Gastroesophageal sphincter (tissue), 4 donors: ENCODE results near the gene SPATA6. TPM values are rescaled to one million over a fixed set of nuclear protein-coding genes. Genes with fewer than 3 reads are reported as not detected.
"Not testable (repeated sequence)": the region's sequence is repeated elsewhere in the genome, so short reads cannot be mapped to it uniquely, and the experiment has no call there.

Experiments
- ATAC-seq: fragments of 150-250 bp; one replicate; pipeline ENCODE4 v1.9.1; 2016; ENCODE audit warnings: mild to moderate bottlenecking, moderate library complexity
- H3K27ac ChIP-seq, 4 donors: fragments of 200-600 bp; sonication (generic) in 3 of 4; 1 replicate in 3 of 4; 2 replicates in 1 of 4; pipeline ENCODE4 v1.5.1; 2016 to 2019
- H3K27me3 ChIP-seq: fragments of 200-600 bp; sonication (generic); one replicate; pipeline ENCODE4 v1.5.1; 2019
- H3K36me3 ChIP-seq, 2 donors: fragments of 200-600 bp; sonication (generic); one replicate each; pipeline ENCODE4 v1.5.1; 2019; ENCODE audit warnings: control low read depth in 1 of 2
- H3K4me1 ChIP-seq, 3 donors: fragments of 200-600 bp; sonication (generic); 1 replicate in 2 of 3; 2 replicates in 1 of 3; pipeline ENCODE4 v1.5.1; 2016 to 2019; ENCODE audit warnings: control low read depth in 2 of 3
- H3K4me3 ChIP-seq, 2 donors: fragments of 200-600 bp; sonication (generic); one replicate each; pipeline ENCODE4 v1.5.1; 2019; ENCODE audit warnings: mild to moderate bottlenecking in 1 of 2, moderate library complexity in 1 of 2
- H3K9me3 ChIP-seq, 3 donors: fragments of 200-600 bp; sonication (generic); one replicate each; pipeline ENCODE4 v1.5.1; 2017 to 2019; ENCODE audit warnings: control low read depth in 2 of 3
- EP300 ChIP-seq: sonication (generic); formaldehyde crosslinking; IDR thresholded peaks from one replicate; pipeline ENCODE4 v1.6.1; 2017; ENCODE audit warnings: antibody characterized with exemption, mild to moderate bottlenecking
- POLR2A ChIP-seq, 2 donors: fragments of 450-650 bp; IDR thresholded peaks; one replicate each; pipeline ENCODE4 v1.6.1; 2017; ENCODE audit warnings: antibody characterized with exemption in 2 of 2, mild to moderate bottlenecking in 2 of 2, moderate library complexity in 1 of 2
- POLR2AphosphoS5 ChIP-seq: sonication (generic); formaldehyde crosslinking; IDR thresholded peaks from one replicate; pipeline ENCODE4 v1.6.1; 2017; ENCODE audit warnings: antibody characterized with exemption
- WGBS, 2 donors: methylation state at CpG; one replicate each; pipeline ENCODE4 v1.1.5; 2018; ENCODE audit warnings: low coverage in 1 of 2; 5-methylcytosine and 5-hydroxymethylcytosine counted together
- total RNA-seq, 4 donors: library from RNA; depleted of rRNA; stranded (reverse); fragments of >200 nt; gene quantifications; one replicate each; pipeline ENCODE4 v1.1.0, GENCODE V29; 2016
- TF ChIP-seq, protein P1 (sequence below), 4 experiments: fragments of 200-600 bp in 2 of 4; fragments of 450-650 bp in 2 of 4; sonication (generic) in 1 of 4; IDR thresholded peaks; one replicate each; pipeline ENCODE4 v1.5.1; 2017 to 2019; ENCODE audit warnings: antibody characterized with exemption in 4 of 4, mild to moderate bottlenecking in 2 of 4, moderate library complexity in 2 of 4

The SPATA6 gene
- total RNA-seq, 4 donors from 2014 or later: 16.3 to 31.9 (median 16.4) TPM

DNA sequence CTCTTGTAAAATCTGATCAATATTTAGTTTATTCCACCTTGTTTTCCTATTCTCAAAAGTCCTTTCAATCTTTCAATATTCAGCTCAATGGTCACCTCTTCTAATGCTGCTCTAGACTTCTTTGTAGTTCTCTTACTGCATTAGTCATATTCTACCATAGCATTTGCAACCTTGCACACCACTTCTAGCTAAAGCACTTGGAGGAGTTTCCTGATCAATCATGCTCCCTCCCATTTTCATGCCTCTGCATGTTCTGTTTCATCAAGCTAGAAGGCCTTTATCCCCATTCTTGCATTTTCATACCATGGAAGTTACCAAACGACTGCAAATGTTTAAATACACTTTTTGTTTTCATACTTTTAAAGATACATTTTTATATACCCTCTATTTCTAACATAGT lies 177.3 kb downstream of the SPATA6 start:
- Histone ChIP-seq H3K27ac (no peak overlapping the region), H3K4me1 (no peaks in the 10 kb centered on the region), H3K36me3 (peaks cover 0 to 28% of the 10 kb centered on the region in 2 donors), H3K27me3 (no peaks in the 10 kb centered on the region), H3K4me3 (no peak overlapping the region), H3K9me3 (no peaks in the 10 kb centered on the region)
- 67% methylated on average over 1 of the region's 1 CpG; no CpG with 5 or more reads in 1 of the 2 donors for WGBS, 2 donors
- ATAC-seq: no peak
- TF ChIP-seq, protein P1, sequence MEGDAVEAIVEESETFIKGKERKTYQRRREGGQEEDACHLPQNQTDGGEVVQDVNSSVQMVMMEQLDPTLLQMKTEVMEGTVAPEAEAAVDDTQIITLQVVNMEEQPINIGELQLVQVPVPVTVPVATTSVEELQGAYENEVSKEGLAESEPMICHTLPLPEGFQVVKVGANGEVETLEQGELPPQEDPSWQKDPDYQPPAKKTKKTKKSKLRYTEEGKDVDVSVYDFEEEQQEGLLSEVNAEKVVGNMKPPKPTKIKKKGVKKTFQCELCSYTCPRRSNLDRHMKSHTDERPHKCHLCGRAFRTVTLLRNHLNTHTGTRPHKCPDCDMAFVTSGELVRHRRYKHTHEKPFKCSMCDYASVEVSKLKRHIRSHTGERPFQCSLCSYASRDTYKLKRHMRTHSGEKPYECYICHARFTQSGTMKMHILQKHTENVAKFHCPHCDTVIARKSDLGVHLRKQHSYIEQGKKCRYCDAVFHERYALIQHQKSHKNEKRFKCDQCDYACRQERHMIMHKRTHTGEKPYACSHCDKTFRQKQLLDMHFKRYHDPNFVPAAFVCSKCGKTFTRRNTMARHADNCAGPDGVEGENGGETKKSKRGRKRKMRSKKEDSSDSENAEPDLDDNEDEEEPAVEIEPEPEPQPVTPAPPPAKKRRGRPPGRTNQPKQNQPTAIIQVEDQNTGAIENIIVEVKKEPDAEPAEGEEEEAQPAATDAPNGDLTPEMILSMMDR (IDR thresholded peaks at IDR 0.05): no peak
- TF ChIP-seq POLR2AphosphoS5 (no peak), POLR2A (IDR thresholded peaks at IDR 0.05) (no peak), EP300 (no peak)

DNA sequence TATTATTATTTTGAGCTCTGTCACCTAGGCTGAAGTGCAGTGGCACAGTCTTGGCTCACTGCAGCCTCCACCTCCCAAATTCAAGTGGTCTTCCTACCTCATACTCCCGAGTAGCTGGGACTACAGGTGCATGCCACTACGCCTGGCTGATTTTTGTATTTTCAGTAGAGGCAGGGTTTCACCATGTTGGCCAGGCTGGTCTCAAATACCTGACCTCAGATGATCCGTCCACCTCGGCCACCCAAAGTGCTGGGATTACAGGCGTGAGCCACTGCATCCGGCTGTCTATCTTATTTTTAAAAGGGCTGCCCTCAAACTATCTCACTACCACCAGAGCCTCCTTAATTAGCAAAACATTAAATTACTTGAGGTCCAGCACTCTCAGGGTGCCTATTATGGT lies 177.9 kb downstream of the SPATA6 start:
- not testable (repeated sequence) for ATAC-seq, H3K4me1 ChIP-seq, H3K27me3 ChIP-seq, H3K27ac ChIP-seq, H3K4me3 ChIP-seq, H3K9me3 ChIP-seq
- H3K36me3 ChIP-seq: peaks cover 0 to 28% of the 10 kb centered on the region in 2 donors
- WGBS, 2 donors: 73 to 97% methylated on average over 5 to 6 of the region's 6 CpGs

DNA sequence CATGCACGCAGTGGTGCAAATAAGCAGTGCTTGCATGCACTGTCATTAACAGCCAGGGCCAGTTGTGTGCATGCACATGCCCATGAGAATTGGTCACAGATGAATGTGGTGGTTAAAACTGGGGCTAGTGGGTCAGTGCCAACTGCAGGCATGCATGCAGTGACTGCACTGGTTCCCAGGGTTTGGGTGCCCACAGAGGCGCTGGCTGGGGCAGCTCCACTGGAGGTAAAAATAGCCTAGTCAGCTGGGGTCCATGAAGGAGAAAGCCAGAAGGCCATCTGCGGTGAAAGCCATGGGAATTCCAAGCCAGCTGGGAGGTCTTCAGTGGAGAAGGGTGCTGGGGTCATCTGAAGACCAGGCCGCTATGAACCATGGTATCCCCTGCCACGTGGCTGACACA lies 179.3 kb downstream of the SPATA6 start:
- TF ChIP-seq POLR2AphosphoS5 (no peak), EP300 (no peak), POLR2A (IDR thresholded peaks at IDR 0.05) (no peak)
- TF ChIP-seq, protein P1 (IDR thresholded peaks at IDR 0.05): no peak
- Histone ChIP-seq H3K4me3 (no peak overlapping the region), H3K36me3 (peaks cover 0 to 20% of the 10 kb centered on the region in 2 donors), H3K27ac (no peak overlapping the region), H3K9me3 (no peaks in the 10 kb centered on the region), H3K4me1 (no peaks in the 10 kb centered on the region), H3K27me3 (no peaks in the 10 kb centered on the region)
- no peak for ATAC-seq
- 74 to 98% methylated on average over 3 to 5 of the region's 5 CpGs for WGBS, 2 donors

DNA sequence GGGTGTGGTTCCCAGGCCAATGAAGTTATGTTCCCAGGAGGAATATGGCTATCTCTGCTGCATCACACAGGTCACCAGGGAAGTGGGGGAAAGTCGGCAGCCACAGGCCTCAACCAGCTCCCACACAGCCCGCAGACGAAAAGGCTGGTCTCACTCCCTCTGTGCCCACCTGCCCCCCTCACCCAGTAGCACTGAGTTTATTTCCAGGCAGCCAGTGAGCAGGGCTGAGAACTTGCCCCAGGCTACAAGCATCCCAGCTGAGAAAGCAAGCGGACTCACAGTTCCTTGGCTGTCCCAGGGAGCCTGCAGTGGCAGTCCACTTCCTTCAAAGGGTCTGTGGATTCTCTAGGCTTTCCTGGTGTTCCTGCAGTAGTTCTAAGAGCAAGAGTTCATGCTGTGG lies 180.6 kb downstream of the SPATA6 start:
- H3K4me3 ChIP-seq: no peak overlapping the region
- no peaks in the 10 kb centered on the region for H3K9me3 ChIP-seq
- peaks cover 0 to 20% of the 10 kb centered on the region in 2 donors for H3K36me3 ChIP-seq
- no peaks in the 10 kb centered on the region for H3K4me1 ChIP-seq
- WGBS, 2 donors: 81% methylated on average over 4 of the region's 4 CpGs; no CpG with 5 or more reads in 1 of the 2 donors
- no peak for ATAC-seq
- H3K27me3 ChIP-seq: no peaks in the 10 kb centered on the region
- TF ChIP-seq, protein P1 (IDR thresholded peaks at IDR 0.05): no peak
- TF ChIP-seq EP300: no peak
- no peak for TF ChIP-seq POLR2A (IDR thresholded peaks at IDR 0.05)
- no peak for TF ChIP-seq POLR2AphosphoS5
- H3K27ac ChIP-seq: no peak overlapping the region

DNA sequence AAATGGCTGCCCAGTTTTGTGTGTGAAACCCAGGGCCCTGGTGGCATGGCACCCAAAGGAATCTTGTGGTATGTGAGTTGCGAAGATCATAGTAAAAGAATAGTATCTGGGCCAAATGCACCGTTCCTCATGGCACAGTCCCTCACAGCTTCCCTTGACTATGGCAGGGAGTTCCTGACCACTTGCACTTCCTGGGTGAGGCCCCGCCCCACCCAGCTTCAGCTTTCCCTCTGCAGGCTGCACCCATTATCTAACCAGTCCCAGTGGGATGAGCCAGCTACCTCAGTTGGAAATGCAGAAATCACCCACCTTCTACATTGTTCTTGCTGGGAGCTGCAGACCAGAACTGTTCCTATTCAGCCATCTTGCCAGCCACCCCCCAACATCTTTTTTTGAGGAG lies 186.5 kb downstream of the SPATA6 start:
- no peak for TF ChIP-seq POLR2A (IDR thresholded peaks at IDR 0.05)
- no peak for TF ChIP-seq EP300
- no peak for TF ChIP-seq POLR2AphosphoS5
- TF ChIP-seq, protein P1 (IDR thresholded peaks at IDR 0.05): no peak
- Histone ChIP-seq H3K4me3 (no peak overlapping the region), H3K4me1 (no peaks in the 10 kb centered on the region), H3K9me3 (peaks cover 0 to 6% (median 0%) of the 10 kb centered on the region in 3 donors), H3K27ac (no peak overlapping the region), H3K27me3 (no peaks in the 10 kb centered on the region), H3K36me3 (no peaks in the 10 kb centered on the region)
- WGBS, 2 donors: 96% methylated on average over 3 of the region's 3 CpGs; no CpG with 5 or more reads in 1 of the 2 donors
- ATAC-seq: no peak

DNA sequence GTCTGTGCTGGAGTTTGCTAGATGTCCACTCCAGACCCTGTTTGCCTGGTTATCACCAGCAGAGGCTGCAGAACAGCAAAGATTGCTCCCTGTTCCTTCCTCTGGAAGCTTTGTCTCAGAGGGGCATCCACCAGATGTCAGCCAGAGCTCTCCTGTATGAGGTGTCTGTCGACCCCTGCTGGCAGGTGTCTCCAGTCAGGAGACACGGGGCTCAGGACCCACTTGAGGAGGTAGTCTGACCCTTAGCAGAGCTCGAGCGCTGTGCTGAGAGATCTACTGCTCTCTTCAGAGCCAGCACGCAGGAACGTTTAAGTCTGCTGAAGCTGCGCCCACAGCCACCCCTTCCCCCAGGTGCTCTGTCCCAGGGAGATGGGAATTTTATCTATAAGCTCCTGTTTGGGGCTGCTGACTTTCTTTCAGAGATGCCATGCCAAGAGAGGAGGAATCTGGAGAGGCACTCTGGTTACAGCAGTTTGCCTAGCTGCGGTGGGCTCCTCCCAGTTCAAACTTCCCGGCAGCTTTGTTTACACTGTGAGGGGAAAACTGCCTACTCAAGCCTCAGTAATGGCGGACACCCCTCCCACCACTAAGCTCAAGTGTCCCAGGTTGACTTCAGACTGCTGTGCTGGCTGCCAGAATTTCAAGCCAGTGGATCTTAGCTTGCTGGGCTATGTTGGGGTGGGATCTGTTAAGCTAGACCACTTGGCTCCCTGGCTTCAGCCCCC lies 187.1 kb downstream of the SPATA6 start:
- H3K9me3 ChIP-seq, H3K4me1 ChIP-seq, H3K27ac ChIP-seq, H3K36me3 ChIP-seq, ATAC-seq, H3K27me3 ChIP-seq, H3K4me3 ChIP-seq: not testable (repeated sequence)
- WGBS, 2 donors: 71% methylated on average over 1 of the region's 10 CpGs; no CpG with 5 or more reads in 1 of the 2 donors

DNA sequence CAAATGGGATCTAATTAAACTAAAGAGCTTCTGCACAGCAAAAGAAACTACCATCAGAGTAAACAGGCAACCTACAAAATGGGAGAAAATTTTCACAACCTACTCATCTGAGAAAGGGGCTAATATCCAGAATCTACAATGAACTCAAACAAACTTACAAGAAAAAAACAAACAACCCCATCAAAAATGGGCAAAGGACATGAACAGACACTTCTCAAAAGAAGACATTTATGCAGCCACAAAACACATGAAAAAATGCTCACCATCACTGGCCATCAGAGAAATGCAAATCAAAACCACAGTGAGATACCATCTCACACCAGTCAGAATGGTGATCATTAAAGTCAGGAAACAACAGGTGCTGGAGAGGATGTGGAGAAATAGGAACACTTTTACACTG lies 189.7 kb downstream of the SPATA6 start:
- ATAC-seq, H3K4me3 ChIP-seq, H3K36me3 ChIP-seq, H3K27me3 ChIP-seq, H3K27ac ChIP-seq, H3K9me3 ChIP-seq, H3K4me1 ChIP-seq: not testable (repeated sequence)

DNA sequence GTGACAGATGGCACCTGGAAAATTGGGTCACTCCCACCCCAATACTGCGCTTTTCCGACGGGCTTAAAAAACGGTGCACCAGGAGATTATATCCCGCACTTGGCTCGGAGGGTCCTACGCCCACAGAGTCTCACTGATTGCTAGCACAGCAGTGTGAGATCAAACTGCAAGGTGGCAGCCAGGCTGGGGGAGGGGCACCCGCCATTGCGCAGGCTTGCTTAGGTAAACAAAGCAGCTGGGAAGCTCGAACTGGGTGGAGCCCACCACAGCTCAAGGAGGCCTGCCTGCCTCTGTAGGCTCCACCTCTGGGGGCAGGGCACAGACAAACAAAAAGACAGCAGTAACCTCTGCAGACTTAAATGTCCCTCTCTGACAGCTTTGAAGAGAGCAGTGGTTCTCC lies 194.6 kb downstream of the SPATA6 start:
- ATAC-seq, H3K4me3 ChIP-seq, H3K4me1 ChIP-seq, H3K27ac ChIP-seq, H3K27me3 ChIP-seq, H3K36me3 ChIP-seq: not testable (repeated sequence)
- H3K9me3 ChIP-seq: peaks cover 0 to 12% (median 0%) of the 10 kb centered on the region in 3 donors
- no CpG with 5 or more reads among the region's 10 CpGs for WGBS, 2 donors
